ENCODE data around the gene FBXL7.

FBXL7 gene

DNA sequence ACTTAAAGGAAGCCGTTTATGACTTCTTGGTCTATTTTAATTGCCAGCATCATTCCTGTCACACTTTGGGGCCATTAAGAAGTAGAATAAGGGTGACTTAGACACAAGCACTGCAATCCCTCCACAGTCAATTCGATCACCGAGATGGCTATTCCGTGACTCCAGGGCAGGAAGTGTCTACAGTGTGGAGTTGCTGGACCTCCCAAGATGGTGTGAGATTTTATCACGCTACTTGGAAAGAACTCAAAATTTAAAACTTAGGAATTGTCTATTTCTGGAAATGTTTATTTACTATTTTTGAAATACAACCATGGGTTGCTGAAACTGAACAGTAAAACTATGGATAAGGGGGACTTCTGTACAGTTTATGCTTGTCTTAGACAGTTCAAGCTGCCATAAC is 6.2 kb downstream of the FBXL7 start:
- DNase-seq = no peak

- DNase-seq = no peak
Observed at GRCh38 chr5:15506897-15507296, 6.9 kb downstream of the FBXL7 start.

DNA sequence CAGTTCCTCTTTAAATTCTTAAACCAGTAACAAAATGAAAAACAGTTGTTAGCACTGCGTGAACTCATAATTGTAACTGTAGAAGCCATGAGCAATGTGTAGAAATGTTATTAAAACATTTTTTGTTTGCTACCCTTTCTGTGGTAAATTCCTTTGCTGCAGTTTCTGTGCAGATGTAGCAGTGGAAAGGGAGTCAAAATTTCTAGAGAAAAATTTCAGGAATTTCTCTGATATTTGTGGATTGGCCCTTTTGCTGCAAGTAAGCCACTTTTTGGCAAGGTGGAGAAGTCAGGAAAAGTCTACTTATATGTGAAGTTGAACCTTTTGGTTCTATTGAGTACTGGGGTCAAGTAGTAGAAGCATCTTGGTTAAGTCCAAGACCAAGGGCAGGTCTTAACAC is 10.1 kb downstream of the FBXL7 start:
- no peak for DNase-seq

GRCh38 chr5:15510831-15511230 is 10.9 kb downstream of the FBXL7 start:
- no peak for DNase-seq

DNA sequence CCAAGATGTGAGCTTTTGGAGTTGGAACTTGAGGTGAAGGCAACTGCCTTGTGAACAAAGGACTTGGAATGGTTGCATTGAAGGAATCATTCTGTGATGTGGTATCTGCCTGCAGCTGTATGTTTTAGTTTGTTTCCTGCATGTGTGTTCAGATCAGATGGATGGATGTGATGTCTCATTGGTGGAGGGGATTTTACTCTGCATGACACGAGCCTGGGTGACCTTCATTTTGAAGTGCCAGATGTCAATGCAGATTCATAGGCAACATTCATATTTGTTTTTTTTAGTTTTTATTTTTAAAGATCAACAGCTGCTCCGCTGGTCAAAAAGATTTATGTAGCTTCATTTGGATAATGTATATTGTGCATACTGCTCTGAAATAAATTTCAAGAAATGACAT is 13.5 kb downstream of the FBXL7 start:
- no peak for DNase-seq

GRCh38 chr5:15513911-15514310 is 13.9 kb downstream of the FBXL7 start:
- DNase-seq = no peak

DNA sequence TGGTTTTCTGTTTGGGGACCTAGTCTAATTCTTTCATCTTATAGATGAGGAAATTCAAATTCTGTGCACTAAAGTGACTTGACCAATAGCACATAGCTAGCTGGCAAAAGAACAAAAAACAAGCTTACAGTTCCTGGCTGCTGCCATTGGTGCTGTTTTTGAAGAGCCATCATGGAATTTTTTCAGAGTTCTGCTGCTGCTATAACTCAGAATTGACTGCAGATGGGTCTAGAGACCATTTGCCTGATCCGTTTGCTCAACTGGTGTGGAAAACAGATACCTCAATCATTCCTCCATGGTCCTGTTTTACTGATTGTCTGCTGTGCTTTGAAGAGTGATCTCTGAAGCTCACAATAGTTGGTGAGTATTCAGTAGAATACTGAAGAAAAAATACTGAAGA is 15.2 kb downstream of the FBXL7 start:
- DNase-seq = no peak

- DNase-seq = no peak
Observed at GRCh38 chr5:15516486-15516885, 16.5 kb downstream of the FBXL7 start.

GRCh38 chr5:15518786-15519185 is 18.8 kb downstream of the FBXL7 start:
- DNase-seq = no peak

GRCh38 chr5:15520856-15521255 is 20.9 kb downstream of the FBXL7 start:
- no peak for DNase-seq

GRCh38 chr5:15521381-15522186 is 21.6 kb downstream of the FBXL7 start:
- no peak for DNase-seq

DNA sequence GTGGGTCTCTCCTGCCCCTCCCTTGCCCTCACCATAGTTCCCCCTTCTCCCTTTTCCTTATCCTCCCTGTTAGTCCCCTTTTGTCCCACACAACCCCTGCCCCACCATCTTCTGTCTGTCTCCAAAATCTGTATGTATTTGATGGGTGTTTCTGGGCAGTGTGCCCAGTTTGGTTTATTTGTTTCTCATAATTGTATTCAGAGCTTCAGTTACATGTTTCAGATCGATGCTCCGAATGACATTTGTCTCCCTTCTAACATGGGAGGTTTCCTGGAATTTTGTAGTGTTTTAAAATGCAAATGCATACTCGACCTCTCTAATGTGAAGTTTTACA is 22.2 kb downstream of the FBXL7 start:
- no peak for DNase-seq

GRCh38 chr5:15524712-15525111 is 24.7 kb downstream of the FBXL7 start:
- no peak for DNase-seq

DNA sequence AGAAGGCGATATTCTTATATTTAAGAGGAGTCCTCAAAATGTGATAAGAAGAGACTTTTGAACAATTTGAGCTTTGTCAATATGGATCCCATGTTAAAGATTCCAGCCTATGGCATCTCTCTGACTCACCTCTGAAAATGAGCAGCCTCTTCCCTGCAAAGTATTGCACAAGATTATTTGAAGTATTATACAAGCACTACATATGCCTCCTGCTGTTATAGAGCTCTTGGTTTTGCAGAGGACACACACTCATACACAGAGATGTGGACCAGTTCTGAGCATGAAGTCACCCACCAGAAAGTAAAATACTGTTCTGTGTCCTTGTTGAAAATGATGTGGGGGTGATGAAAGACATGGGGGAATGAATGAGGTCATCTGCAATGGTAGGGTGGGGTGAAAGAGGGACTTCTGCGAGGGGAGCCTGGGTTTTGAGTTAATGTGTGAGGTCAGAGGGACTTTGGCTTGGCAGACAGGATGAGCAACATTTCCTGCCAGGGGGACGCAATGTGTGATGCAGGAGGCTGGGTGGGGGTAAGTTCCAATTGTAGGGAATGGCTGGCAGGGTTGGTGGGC is 25.8 kb downstream of the FBXL7 start:
- DNase-seq = no peak

DNA sequence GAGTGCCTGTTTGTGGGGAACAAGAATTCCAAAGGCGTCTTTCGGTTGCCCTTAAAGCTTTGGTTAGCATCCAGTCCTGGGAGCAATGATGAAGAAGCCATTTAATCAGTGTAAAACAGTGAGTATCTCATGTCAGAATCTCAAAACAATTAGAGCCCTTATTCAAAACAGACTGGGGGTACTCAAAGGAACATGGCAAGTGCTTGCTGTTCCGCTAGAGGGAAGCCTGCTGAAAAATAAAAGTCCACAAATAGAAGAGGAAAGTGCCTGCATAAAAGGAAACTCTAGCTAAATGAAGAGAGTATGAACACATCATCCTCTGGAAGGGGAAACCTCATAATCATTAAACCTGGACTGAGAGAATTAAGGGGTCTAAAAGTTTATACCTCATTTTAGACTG is 26.4 kb downstream of the FBXL7 start:
- no peak for DNase-seq

GRCh38 chr5:15528476-15528875 is 28.5 kb downstream of the FBXL7 start:
- no peak for DNase-seq

DNA sequence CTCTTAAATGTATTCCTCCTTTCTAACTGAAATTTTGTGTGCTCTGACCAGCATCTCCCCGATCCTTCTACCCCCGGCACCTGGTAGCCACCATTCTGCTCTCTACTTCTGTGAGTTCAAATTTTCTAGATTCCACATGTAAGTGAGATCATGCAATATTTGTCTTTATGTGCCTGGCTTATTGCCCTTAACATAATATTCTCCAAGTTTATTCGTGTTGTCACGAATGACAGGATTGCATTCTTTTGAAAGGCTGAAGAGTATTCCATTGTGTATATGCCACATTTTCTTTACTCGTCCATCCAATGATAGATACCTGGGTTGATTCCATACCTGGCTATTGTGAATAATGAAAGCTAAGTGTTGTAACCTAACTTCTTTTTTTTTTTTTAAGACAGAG is 29.0 kb downstream of the FBXL7 start:
- DNase-seq = no peak

GRCh38 chr5:15529821-15530220 is 29.8 kb downstream of the FBXL7 start:
- DNase-seq = no peak

- DNase-seq = no peak
Observed at GRCh38 chr5:15533129-15533893, 33.3 kb downstream of the FBXL7 start.

GRCh38 chr5:15535938-15536337 is 36.0 kb downstream of the FBXL7 start:
- DNase-seq = no peak

GRCh38 chr5:15538516-15538915 is 38.5 kb downstream of the FBXL7 start:
- no peak for DNase-seq

GRCh38 chr5:15539951-15540350 is 40.0 kb downstream of the FBXL7 start:
- no peak for DNase-seq

GRCh38 chr5:15544039-15544438 is 44.1 kb downstream of the FBXL7 start:
- no peak for DNase-seq

GRCh38 chr5:15545082-15545481 is 45.1 kb downstream of the FBXL7 start:
- no peak for DNase-seq

All from hematopoietic multipotent progenitor cell treated with erythropoietin and hydrocortisone succinate and interleukin-3 and kit ligand, for 8 days (in vitro differentiated cells).